Measurements from ENCODE around the gene TMPRSS2. TPM values are rescaled to one million over a fixed set of nuclear protein-coding genes. Genes with fewer than 3 reads are reported as not detected.

Gene TMPRSS2
- total and polyA plus RNA-seq, 2 donors (not counting 1 experiment from before 2014, with no cell fraction given): not detected

DNA sequence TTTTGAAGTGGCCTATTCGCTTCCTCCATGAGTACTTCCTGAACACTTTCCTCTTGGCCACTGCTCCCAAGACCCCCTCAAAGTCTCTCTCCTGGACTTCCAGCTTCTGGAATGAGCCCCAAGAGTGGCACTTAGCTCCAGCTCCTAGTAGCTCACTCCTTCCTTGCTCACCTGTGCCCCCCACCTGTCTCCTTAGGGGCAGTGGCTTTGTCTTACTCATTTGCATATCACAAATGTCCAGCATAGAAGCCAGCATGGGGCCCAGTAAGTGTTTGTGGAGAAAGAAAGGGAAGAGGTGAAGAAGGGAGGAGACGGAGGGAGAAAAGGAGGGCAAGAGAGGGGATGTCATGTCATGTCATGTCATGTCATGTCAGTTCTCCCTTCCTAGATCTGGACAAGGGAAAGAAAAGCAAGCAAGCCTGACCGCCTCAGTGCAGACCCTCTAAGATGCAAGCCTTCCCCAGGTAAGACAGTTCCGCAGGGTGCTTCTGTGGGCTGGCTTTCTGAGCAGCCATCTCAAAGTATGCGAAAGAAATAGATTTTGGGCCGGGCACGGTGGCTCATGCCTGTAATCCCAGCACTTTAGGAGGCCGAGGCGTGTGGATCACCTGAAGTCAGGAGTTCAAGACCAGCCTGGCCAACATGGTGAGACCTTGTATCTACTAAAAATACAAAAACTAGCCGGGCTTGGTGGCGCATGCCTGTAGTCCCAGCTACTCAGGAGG lies 88.8 kb downstream of the TMPRSS2 start:
- intact Hi-C loops (cut with micrococcal nuclease): no loop called here
- DNase-seq: no peak
- 98% methylated on average over 8 of the region's 11 CpGs for WGBS (ENCODE audit: insufficient coverage)

More for the DNA sequence above, 88.8 kb downstream of the TMPRSS2 start:
- H3K36me3 ChIP-seq (replicated peaks in 1 of 2; ENCODE audit: control extremely low read depth in 1 of 2, control insufficient read depth in 1 of 2, extremely low read depth in 1 of 2, insufficient read depth in 2 of 2, low read length in 1 of 2): no peaks in the 10 kb centered on the region
- Mint-ChIP-seq H3K27me3 (no peaks in the 10 kb centered on the region), H3K4me1 (peaks cover 46% of the 10 kb centered on the region), H3K27ac (peak overlapping the region; percentile 56), H3K4me3 (peak overlapping the region; percentile 32), H3K9me3 (ENCODE audit: insufficient read depth) (peaks cover 2% of the 10 kb centered on the region)
- no peaks in the 10 kb centered on the region for H3K27me3 ChIP-seq (replicated peaks in 1 of 4; ENCODE audit: control extremely low read depth in 1 of 4, control insufficient read depth in 3 of 4, insufficient read depth in 4 of 4, low read length in 3 of 4)
- no peaks in the 10 kb centered on the region for H4K20me1 ChIP-seq (ENCODE audit: control insufficient read depth, insufficient read depth, low read length, poor library complexity, severe bottlenecking)
- no peak overlapping the region for H2AFZ ChIP-seq (ENCODE audit: insufficient read depth, low read depth, low read length, poor library complexity, severe bottlenecking)
- H3K79me2 ChIP-seq (ENCODE audit: control insufficient read depth, insufficient read depth, low read length): no peaks in the 10 kb centered on the region
- POLR2A ChIA-PET: interaction anchor here (1.2 kb wide), 1 partner anchor 49 kb away, joined by 5 read pairs; no protein-coding TSS in a partner anchor
- CTCF ChIA-PET: interaction anchor here (1.4 to 1.9 kb wide), 3 partner anchors 41 to 136 kb away, joined by 3 to 11 read pairs (median 4); no protein-coding TSS in a partner anchor
- TF ChIP-seq EZH2 (IDR thresholded peaks at IDR 0.05; ENCODE audit: borderline replicate concordance, insufficient read depth, low read depth, low read length, poor library complexity, severe bottlenecking) (no peak), CTCF (IDR thresholded peaks at IDR 0.05) (no peak)
- no peak overlapping the region for H3K27ac ChIP-seq (ENCODE audit: low read length in 2 of 2)
- H3K4me3 ChIP-seq (ENCODE audit: control extremely low read depth in 1 of 5, extremely low read depth in 1 of 5, insufficient read depth in 1 of 5, low read depth in 2 of 5, low read length in 4 of 5): no peak overlapping the region
- H3K4me1 ChIP-seq (ENCODE audit: control insufficient read depth in 2 of 2, insufficient read depth in 2 of 2, low read length in 2 of 2): peaks cover 40 to 44% of the 10 kb centered on the region in 2 donors
- no peak for ATAC-seq (ENCODE audit: low read depth)
- no peak overlapping the region for H3K9ac ChIP-seq (ENCODE audit: low read length)
- no peak overlapping the region for H3K4me2 ChIP-seq (replicated peaks; ENCODE audit: low read depth, low read length, poor library complexity, severe bottlenecking)
- peaks cover 0 to 2% (median 0%) of the 10 kb centered on the region in 3 donors for H3K9me3 ChIP-seq (ENCODE audit: control extremely low read depth in 1 of 3, control insufficient read depth in 2 of 3, insufficient read depth in 1 of 3, low read length in 2 of 3)

Data from B cell (primary cell).